GM23338 (cell line): ENCODE results near the gene MALSU1. TPM values are rescaled to one million over a fixed set of nuclear protein-coding genes. Genes with fewer than 3 reads are reported as not detected.

Experiments
- ATAC-seq: fragments of 200-7000 bp; cut with Tn5 transposase; 3 replicates; pipeline ENCODE4 v1.9.1; 2020
- DNase-seq: peaks from one replicate; pipeline ENCODE4 v3.0.0-alpha.2; 2015; ENCODE audit warnings: low spot score
- H2AFZ ChIP-seq: fragments of 200-600 bp; sonication (generic); 2 replicates; pipeline ENCODE4 v1.8.0; 2016; ENCODE audit warnings: antibody characterized with exemption, mild to moderate bottlenecking, moderate library complexity
- H3F3A ChIP-seq: fragments of 200-600 bp; sonication (generic); replicated peaks from 2 replicates; pipeline ENCODE4 v1.8.0; 2017; ENCODE audit warnings: antibody characterized with exemption, mixed run types, low read depth
- H3K27ac ChIP-seq: fragments of 200-600 bp; sonication (generic); 2 replicates; pipeline ENCODE4 v1.6.1; 2016; ENCODE audit warnings: low read depth
- H3K27me3 ChIP-seq: fragments of 200-600 bp; sonication (generic); 2 replicates; pipeline ENCODE4 v1.8.0; 2016; ENCODE audit warnings: mild to moderate bottlenecking, mixed run types, moderate library complexity; ENCODE audit not compliant: insufficient read depth
- H3K36me3 ChIP-seq: fragments of 200-600 bp; sonication (generic); 2 replicates; pipeline ENCODE4 v1.8.0; 2016; ENCODE audit warnings: mild to moderate bottlenecking; ENCODE audit not compliant: insufficient read depth
- H3K4me1 ChIP-seq: fragments of 200-600 bp; sonication (generic); 2 replicates; pipeline ENCODE4 v1.8.0; 2016; ENCODE audit warnings: mild to moderate bottlenecking, moderate library complexity; ENCODE audit not compliant: insufficient read depth
- H3K4me2 ChIP-seq: fragments of 200-600 bp; sonication (generic); 2 replicates; pipeline ENCODE4 v1.7.1; 2017; ENCODE audit warnings: mixed run types
- H3K4me3 ChIP-seq: fragments of 200-600 bp; sonication (generic); 2 replicates; pipeline ENCODE4 v1.6.1; 2016; ENCODE audit warnings: mixed run types
- H3K79me2 ChIP-seq: fragments of 200-600 bp; sonication (generic); replicated peaks from 2 replicates; pipeline ENCODE4 v1.8.0; 2017; ENCODE audit warnings: mild to moderate bottlenecking; ENCODE audit not compliant: insufficient read depth
- H3K9me2 ChIP-seq: fragments of 200-600 bp; sonication (generic); 2 replicates; pipeline ENCODE4 v1.8.0; 2017; ENCODE audit not compliant: insufficient read depth
- H4K20me1 ChIP-seq: fragments of 200-600 bp; sonication (generic); replicated peaks from 2 replicates; pipeline ENCODE4 v1.8.0; 2017; ENCODE audit warnings: mild to moderate bottlenecking; ENCODE audit not compliant: insufficient read depth
- H3K27ac Mint-ChIP-seq: 2 replicates; pipeline ENCODE4 v1.8.0; 2020; ENCODE audit warnings: inconsistent platforms, mild to moderate bottlenecking, moderate library complexity, mixed read lengths
- H3K27me3 Mint-ChIP-seq: 3 replicates; pipeline ENCODE4 v1.8.0; 2022; ENCODE audit warnings: low read depth, mild to moderate bottlenecking, moderate library complexity, mixed read lengths, inconsistent platforms; ENCODE audit not compliant: insufficient read depth, poor library complexity
- H3K36me3 Mint-ChIP-seq: 3 replicates; pipeline ENCODE4 v1.8.0; 2021; ENCODE audit warnings: low read depth, mild to moderate bottlenecking, inconsistent platforms, moderate library complexity, mixed read lengths
- H3K4me1 Mint-ChIP-seq: 3 replicates; pipeline ENCODE4 v1.8.0; 2020; ENCODE audit warnings: mild to moderate bottlenecking, inconsistent platforms, mixed read lengths
- H3K4me3 Mint-ChIP-seq: 3 replicates; pipeline ENCODE4 v1.8.0; 2021; ENCODE audit warnings: moderate library complexity, mild to moderate bottlenecking, inconsistent platforms, mixed read lengths
- H3K9me3 Mint-ChIP-seq: 3 replicates; pipeline ENCODE4 v1.8.0; 2020; ENCODE audit warnings: moderate library complexity, mild to moderate bottlenecking, inconsistent platforms, mixed read lengths
- CREB1 ChIP-seq: fragments of 250-450 bp; sonication (Bioruptor Pico); IDR thresholded peaks from 2 replicates; pipeline ENCODE4 v1.5.0; 2020; ENCODE audit warnings: low read depth, mild to moderate bottlenecking, moderate library complexity
- CTCF ChIP-seq, 2 experiments: fragments of 200-600 bp in 1 of 2; sonication (generic) in 1 of 2; conservative IDR thresholded peaks; 2 replicates each; pipeline versions ENCODE4 v1.5.1 to v1.6.1; 2016 to 2017; ENCODE audit warnings: antibody characterized with exemption in 2 of 2, low read depth in 2 of 2, mild to moderate bottlenecking in 2 of 2, moderate library complexity in 1 of 2
- EZH2 ChIP-seq: fragments of 200-600 bp; sonication (generic); IDR thresholded peaks from one replicate; pipeline ENCODE4 v1.8.0; 2017; ENCODE audit warnings: antibody characterized with exemption, mild to moderate bottlenecking, low read depth; ENCODE audit not compliant: unreplicated experiment
- EZH2phosphoT487 ChIP-seq: fragments of 200-600 bp; sonication (generic); IDR thresholded peaks from one replicate; pipeline ENCODE4 v1.8.1; 2018; ENCODE audit warnings: antibody characterized with exemption; ENCODE audit not compliant: unreplicated experiment
- JUNB ChIP-seq: IDR thresholded peaks from one replicate; pipeline ENCODE4 v1.6.1; 2016; ENCODE audit warnings: antibody characterized with exemption; ENCODE audit not compliant: unreplicated experiment
- NANOG ChIP-seq: IDR thresholded peaks from 2 replicates; pipeline ENCODE4 v1.6.1; 2016; ENCODE audit warnings: antibody characterized with exemption, borderline replicate concordance
- POLR2AphosphoS5 ChIP-seq: IDR thresholded peaks from 2 replicates; pipeline ENCODE4 v1.6.1; 2016; ENCODE audit warnings: antibody characterized with exemption, low read depth
- REST ChIP-seq: IDR thresholded peaks from one replicate; pipeline ENCODE4 v1.6.1; 2018; ENCODE audit warnings: antibody characterized with exemption; ENCODE audit not compliant: unreplicated experiment
- STAT1 ChIP-seq: IDR thresholded peaks from one replicate; pipeline ENCODE4 v1.6.1; 2016; ENCODE audit warnings: antibody characterized with exemption; ENCODE audit not compliant: unreplicated experiment
- ZNF114 ChIP-seq: fragments of 250-450 bp; sonication (Bioruptor Pico); IDR thresholded peaks from 2 replicates; pipeline ENCODE4 v1.5.0; 2020; ENCODE audit warnings: mild to moderate bottlenecking, moderate library complexity
- ZNF331 ChIP-seq: fragments of 250-450 bp; sonication (Bioruptor Pico); IDR thresholded peaks from 2 replicates; pipeline ENCODE4 v1.5.0; 2020; ENCODE audit warnings: low read depth, mild to moderate bottlenecking, moderate library complexity
- polyA plus RNA-seq: library from polyadenylated mRNA; unstranded; fragments of >200 nt; fragmentation: Nextera tagmentation; extraction: Ambion mirVana; gene quantifications from 2 replicates; pipeline ENCODE4 v1.2.1, GENCODE V29; 2016
- total RNA-seq: library from RNA; depleted of rRNA; stranded (reverse); fragments of >200 nt; shearing (Covaris generic); gene quantifications from 2 replicates; pipeline ENCODE4 v1.2.3, GENCODE V29; 2014
- TF ChIP-seq, protein P1 (sequence below): IDR thresholded peaks from 2 replicates; pipeline ENCODE4 v1.6.1; 2016; ENCODE audit warnings: antibody characterized with exemption
- TF ChIP-seq, protein P2 (sequence below): fragments of 250-450 bp; sonication (Bioruptor Pico); IDR thresholded peaks from 2 replicates; pipeline ENCODE4 v1.5.0; 2020; ENCODE audit warnings: mild to moderate bottlenecking, moderate library complexity

The MALSU1 gene
- total and polyA plus RNA-seq, 2 experiments from 2014 or later, result 96.8 to 209 TPM

GRCh38 chr7:23347033-23347681 is 48.0 kb downstream of the MALSU1 start:
- Histone ChIP-seq H2AFZ (no peak overlapping the region), H3K4me2 (no peak overlapping the region), H3K27ac (peak overlapping the region; percentile 67; the same call in 1 of the 2 replicates), H3K9me2 (no peaks in the 10 kb centered on the region), H4K20me1 (peaks cover 24% of the 10 kb centered on the region; the same call in 1 of the 2 replicates), H3K36me3 (peaks cover 53% of the 10 kb centered on the region; the same call in 1 of the 2 replicates), H3K27me3 (no peaks in the 10 kb centered on the region), H3F3A (peaks cover 11% of the 10 kb centered on the region; the same call in 1 of the 2 replicates), H3K79me2 (0 out of 2 replicates have a peak, but pooled peaks cover 8% of the 10 kb centered on the region), H3K4me3 (no peak overlapping the region), H3K4me1 (no peaks in the 10 kb centered on the region)
- Mint-ChIP-seq H3K27ac (0 out of 2 replicates have a peak overlapping the region, but pooled peaks have one; percentile 29), H3K4me1 (peaks cover 16% of the 10 kb centered on the region), H3K36me3 (peaks cover 75% of the 10 kb centered on the region), H3K9me3 (no peaks in the 10 kb centered on the region), H3K27me3 (peaks cover 8% of the 10 kb centered on the region), H3K4me3 (no peak overlapping the region)
- no peak for ATAC-seq
- TF ChIP-seq ZNF114 (CRISPR knock-in tag) (no peak), EZH2 (no peak), POLR2AphosphoS5 (no peak), STAT1 (no peak), EZH2phosphoT487 (no peak), ZNF331 (CRISPR knock-in tag) (no peak), JUNB (no peak), REST (no peak), CTCF (conservative IDR thresholded peaks at IDR 0.05; ENCODE audit: low read depth in 2 of 2) (no peak), CREB1 (CRISPR knock-in tag) (no peak), NANOG (no peak)
- TF ChIP-seq, protein P1, sequence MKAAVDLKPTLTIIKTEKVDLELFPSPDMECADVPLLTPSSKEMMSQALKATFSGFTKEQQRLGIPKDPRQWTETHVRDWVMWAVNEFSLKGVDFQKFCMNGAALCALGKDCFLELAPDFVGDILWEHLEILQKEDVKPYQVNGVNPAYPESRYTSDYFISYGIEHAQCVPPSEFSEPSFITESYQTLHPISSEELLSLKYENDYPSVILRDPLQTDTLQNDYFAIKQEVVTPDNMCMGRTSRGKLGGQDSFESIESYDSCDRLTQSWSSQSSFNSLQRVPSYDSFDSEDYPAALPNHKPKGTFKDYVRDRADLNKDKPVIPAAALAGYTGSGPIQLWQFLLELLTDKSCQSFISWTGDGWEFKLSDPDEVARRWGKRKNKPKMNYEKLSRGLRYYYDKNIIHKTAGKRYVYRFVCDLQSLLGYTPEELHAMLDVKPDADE, result no peak
- TF ChIP-seq, protein P2, sequence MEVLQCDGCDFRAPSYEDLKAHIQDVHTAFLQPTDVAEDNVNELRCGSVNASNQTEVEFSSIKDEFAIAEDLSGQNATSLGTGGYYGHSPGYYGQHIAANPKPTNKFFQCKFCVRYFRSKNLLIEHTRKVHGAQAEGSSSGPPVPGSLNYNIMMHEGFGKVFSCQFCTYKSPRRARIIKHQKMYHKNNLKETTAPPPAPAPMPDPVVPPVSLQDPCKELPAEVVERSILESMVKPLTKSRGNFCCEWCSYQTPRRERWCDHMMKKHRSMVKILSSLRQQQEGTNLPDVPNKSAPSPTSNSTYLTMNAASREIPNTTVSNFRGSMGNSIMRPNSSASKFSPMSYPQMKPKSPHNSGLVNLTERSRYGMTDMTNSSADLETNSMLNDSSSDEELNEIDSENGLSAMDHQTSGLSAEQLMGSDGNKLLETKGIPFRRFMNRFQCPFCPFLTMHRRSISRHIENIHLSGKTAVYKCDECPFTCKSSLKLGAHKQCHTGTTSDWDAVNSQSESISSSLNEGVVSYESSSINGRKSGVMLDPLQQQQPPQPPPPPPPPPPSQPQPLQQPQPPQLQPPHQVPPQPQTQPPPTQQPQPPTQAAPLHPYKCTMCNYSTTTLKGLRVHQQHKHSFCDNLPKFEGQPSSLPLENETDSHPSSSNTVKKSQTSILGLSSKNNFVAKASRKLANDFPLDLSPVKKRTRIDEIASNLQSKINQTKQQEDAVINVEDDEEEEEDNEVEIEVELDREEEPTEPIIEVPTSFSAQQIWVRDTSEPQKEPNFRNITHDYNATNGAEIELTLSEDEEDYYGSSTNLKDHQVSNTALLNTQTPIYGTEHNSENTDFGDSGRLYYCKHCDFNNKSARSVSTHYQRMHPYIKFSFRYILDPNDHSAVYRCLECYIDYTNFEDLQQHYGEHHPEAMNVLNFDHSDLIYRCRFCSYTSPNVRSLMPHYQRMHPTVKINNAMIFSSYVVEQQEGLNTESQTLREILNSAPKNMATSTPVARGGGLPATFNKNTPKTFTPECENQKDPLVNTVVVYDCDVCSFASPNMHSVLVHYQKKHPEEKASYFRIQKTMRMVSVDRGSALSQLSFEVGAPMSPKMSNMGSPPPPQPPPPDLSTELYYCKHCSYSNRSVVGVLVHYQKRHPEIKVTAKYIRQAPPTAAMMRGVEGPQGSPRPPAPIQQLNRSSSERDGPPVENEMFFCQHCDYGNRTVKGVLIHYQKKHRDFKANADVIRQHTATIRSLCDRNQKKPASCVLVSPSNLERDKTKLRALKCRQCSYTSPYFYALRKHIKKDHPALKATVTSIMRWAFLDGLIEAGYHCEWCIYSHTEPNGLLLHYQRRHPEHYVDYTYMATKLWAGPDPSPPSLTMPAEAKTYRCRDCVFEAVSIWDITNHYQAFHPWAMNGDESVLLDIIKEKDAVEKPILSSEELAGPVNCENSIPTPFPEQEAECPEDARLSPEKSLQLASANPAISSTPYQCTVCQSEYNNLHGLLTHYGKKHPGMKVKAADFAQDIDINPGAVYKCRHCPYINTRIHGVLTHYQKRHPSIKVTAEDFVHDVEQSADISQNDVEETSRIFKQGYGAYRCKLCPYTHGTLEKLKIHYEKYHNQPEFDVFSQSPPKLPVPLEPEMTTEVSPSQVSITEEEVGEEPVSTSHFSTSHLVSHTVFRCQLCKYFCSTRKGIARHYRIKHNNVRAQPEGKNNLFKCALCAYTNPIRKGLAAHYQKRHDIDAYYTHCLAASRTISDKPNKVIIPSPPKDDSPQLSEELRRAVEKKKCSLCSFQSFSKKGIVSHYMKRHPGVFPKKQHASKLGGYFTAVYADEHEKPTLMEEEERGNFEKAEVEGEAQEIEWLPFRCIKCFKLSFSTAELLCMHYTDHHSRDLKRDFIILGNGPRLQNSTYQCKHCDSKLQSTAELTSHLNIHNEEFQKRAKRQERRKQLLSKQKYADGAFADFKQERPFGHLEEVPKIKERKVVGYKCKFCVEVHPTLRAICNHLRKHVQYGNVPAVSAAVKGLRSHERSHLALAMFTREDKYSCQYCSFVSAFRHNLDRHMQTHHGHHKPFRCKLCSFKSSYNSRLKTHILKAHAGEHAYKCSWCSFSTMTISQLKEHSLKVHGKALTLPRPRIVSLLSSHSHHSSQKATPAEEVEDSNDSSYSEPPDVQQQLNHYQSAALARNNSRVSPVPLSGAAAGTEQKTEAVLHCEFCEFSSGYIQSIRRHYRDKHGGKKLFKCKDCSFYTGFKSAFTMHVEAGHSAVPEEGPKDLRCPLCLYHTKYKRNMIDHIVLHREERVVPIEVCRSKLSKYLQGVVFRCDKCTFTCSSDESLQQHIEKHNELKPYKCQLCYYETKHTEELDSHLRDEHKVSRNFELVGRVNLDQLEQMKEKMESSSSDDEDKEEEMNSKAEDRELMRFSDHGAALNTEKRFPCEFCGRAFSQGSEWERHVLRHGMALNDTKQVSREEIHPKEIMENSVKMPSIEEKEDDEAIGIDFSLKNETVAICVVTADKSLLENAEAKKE (CRISPR knock-in tag), result no peak
- DNase-seq, result no peak
